ENCODE results near the gene PHLDA3.

PHLDA3 gene

DNA sequence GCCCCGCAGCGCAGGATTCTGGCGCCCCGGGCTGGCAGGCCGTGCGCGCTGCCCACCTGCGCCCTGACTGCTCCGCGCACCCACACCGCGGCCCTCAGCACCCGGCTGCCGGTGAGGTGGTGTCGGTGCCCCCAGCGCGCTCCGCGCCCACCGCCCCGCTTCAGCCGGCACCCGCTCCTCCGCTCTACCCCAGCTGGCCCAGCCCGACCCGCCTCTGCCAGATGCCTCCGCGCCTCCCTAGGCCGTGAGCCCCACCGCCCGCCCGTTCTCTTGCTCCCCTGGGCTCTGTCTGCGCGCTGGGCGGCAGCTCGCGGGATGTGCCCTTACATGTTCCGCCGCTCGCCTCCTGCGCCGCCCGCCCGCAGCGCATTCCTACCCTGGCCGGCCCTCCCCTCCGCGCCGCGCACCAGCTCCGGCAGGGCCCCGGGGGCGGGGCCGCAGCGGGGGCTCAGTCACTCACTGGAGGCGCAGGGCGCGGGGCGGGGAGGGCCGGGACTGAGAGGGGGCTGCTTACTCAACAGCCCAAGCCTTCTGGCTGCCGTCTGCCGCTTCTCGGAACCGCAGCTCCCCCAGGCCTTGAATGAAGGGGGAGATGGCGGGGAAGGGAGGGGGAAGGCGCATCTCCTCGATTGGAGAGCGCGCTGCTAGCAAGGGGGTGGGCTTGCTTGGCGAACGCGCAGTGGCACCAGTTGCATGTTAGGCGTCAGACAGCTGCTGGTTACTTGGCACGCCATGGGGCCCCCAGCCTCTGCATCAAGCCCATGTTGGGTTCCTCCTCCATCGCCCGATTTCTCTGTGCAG lies at the start of gene PHLDA3:
TSS of gene PHLDA3 (minus strand) at position 345 of the 801 bp plus-strand sequence. CDS start 402 bp downstream, outside the sequence.
- ATAC-seq (peak; percentile 77), DNase-seq (peak; percentile 43)

DNA sequence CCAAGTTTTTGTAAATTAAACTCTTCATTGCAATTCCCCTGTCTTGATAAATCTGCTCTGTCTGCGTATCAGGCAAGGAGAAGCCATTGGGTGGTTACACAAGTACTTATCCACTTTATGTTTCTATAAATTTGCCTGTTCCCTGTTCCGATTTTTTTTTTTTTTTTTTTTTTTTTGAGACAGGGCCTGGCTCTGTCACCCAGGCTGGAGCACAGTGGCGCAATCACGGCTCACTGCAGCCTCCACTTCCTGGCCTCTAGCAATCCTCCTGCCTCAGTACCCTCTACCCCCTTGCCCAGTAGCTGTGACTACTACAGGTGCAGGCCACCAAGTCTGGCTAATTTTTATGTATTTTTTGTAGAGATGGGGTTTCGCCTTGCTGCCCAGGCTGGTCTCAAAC lies 49.1 kb upstream of the PHLDA3 start:
- DNase-seq (no peak), ATAC-seq (no peak)

DNA sequence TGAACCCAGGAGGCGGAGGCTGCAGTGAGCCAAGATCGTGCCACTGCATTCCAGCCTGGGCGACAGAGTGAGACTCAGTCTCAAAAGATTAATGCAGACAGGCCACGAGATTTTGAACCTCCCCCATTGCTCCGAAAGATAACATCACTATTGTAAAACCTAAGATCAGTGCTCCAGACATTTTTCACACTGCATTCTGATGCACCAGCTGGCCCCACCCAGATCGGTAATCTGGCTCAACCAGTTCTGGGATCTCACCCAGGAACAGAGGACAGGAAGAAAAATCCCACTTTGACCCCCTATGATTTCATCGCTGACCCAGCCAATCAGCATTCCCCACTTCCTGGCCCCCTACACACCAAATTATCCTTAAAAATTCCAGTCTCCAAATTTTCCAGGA lies 48.6 kb upstream of the PHLDA3 start:
- no peak for DNase-seq
- ATAC-seq, result no peak

- DNase-seq, result no peak
- no peak for ATAC-seq
Measured at GRCh38 chr1:201516511-201517127, 47.6 kb upstream of the PHLDA3 start.

GRCh38 chr1:201515895-201516294 lies 46.9 kb upstream of the PHLDA3 start:
- DNase-seq (no peak), ATAC-seq (peak; percentile 83)

DNA sequence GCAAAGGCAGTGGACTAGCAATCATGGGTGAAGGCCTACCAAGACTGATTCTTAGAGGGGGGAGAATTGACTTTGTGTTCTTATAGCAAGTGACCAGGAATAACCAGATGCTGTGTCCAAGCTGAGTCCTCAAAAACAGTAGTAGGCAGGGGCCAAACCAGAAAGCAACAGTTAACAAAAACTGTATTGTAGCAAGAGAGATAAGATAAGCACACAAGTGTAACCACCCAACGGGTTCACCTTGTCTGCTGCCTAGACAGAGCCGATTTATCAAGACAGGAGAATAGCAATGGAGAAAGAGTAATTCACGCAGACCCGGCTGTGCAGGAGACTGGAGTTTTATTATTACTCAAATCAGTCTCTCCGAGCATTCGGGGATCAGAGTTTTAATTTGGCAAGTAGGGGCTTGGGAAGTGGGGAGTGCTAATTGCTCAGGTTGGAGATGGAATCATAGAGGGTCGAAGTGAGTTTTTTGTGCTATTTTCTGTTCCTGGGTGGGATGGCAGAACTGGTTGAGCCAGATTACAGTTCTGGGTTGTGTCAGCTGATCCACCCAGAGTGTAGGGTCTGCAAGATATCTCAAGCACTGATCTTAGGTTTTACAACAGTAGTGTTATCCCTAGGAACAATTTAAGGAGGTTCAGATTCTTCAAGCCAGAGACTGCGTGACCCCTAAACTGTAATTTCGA lies 46.2 kb upstream of the PHLDA3 start:
- DNase-seq, result no peak

DNA sequence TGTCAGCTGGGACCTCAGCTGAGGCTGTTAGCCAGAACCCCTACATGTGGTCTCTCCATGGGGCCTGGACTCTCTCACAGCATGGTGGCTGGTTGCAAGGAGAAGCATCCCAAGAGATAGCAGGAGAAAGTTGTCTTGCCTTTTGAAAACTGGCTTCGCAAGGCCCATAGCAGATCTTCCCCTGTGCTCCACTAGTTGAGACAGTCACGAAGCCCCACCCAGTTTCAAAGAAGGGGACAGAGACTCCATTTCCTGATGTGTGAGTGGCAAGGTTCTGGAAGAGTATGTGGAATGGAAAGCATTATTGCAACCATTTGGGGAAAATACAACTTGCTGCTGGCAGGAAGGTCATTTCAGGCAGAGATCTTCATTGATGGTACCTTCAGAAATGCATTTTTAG lies 45.5 kb upstream of the PHLDA3 start:
- no peak for DNase-seq
- ATAC-seq, result no peak

More for the DNA sequence above, 46.2 kb upstream of the PHLDA3 start:
- no peak for ATAC-seq

GRCh38 chr1:201513498-201514243 lies 44.7 kb upstream of the PHLDA3 start:
- ATAC-seq (no peak), DNase-seq (no peak)

GRCh38 chr1:201511941-201512539 lies 43.1 kb upstream of the PHLDA3 start:
- DNase-seq (no peak), ATAC-seq (no peak)

- DNase-seq (no peak), ATAC-seq (no peak)
Measured at GRCh38 chr1:201511396-201511940, 42.5 kb upstream of the PHLDA3 start.

GRCh38 chr1:201510734-201511133 lies 41.7 kb upstream of the PHLDA3 start:
- ATAC-seq, result no peak
- DNase-seq, result no peak

DNA sequence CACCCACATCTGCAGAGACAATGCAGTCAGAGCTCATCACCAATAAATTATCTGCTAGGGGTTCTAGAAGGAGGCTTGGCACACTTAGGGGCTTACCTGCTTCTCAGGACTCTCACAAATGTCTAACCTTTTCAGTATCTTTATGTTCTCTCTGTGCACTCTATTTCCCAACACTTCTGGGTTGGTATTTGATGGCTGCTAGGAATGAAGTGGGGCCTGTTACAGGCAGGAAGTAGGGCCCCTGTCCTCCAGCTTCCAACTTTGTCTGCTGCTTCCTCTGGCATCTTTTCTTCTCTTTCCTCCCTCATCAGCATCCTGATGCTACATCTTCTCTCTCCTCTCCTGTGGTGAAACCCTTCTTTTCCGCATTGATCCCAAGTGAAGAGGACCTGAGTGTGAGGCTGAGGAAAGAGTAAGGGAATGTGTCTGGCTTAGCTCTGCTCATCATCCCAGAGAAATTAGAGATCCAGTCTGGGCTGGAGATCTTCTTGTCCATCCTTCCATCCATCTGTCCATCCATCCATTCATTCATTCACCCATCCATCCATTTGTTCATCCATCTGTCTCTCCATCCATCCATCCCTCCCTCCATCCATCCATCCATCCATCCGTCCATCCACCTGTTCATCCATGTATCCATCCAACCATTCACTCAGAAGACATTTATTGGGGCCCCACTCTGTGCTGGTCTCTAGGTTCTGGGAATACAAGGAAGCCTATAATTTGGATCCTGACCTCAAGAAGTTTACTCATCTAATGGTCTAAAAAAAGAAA lies 40.8 kb upstream of the PHLDA3 start:
- no peak for DNase-seq
- no peak for ATAC-seq

- ATAC-seq (no peak), DNase-seq (no peak)
Measured at GRCh38 chr1:201508809-201509208, 39.8 kb upstream of the PHLDA3 start.

DNA sequence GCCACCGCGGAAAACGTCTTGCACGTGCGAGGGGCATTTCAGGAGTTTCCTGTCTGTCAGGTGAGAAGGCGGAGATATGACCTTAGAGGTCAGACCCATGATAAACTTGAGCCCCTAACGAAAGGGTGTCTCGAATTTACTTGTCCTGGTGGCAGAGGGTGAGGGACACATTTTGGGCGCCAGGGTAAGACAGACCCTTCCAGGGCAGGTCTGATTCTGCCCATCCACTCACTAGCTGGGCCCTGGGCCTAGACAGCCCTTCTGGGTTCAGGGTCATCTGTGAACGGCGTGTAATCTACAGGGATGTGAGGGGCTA lies 38.3 kb upstream of the PHLDA3 start:
- no peak for DNase-seq
- peak; percentile 2 for ATAC-seq

- ATAC-seq (peak; percentile 98), DNase-seq (peak; percentile 85)
Measured at GRCh38 chr1:201506557-201507359, 37.8 kb upstream of the PHLDA3 start, which contains the start of gene CSRP1. Gene CSRP1, minus strand, starts transcription at chr1:201507123. Its CDS starts 10,820 bp downstream, at chr1:201496303.

DNA sequence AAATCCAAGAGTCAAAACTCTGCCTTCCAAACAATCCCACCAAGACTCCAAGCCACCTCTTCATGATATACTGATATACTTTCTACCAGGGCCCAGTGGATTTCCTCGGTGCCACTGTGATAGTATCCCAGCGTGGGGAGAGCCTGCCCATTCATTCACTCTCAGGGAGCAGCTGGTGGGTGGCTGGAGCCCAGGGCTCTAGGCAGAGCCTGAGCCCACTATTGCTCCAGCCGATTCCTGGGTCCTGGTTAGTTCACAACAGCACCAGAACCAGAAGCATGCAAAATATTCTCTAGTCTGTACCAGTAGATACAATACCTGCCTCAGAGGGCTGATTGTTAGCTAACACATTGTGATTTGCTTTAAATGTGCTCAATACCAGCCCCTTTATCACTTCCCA lies 37.1 kb upstream of the PHLDA3 start:
- DNase-seq (no peak), ATAC-seq (no peak)

- no peak for DNase-seq
- ATAC-seq, result no peak
Measured at GRCh38 chr1:201505503-201505890, 36.5 kb upstream of the PHLDA3 start.

DNA sequence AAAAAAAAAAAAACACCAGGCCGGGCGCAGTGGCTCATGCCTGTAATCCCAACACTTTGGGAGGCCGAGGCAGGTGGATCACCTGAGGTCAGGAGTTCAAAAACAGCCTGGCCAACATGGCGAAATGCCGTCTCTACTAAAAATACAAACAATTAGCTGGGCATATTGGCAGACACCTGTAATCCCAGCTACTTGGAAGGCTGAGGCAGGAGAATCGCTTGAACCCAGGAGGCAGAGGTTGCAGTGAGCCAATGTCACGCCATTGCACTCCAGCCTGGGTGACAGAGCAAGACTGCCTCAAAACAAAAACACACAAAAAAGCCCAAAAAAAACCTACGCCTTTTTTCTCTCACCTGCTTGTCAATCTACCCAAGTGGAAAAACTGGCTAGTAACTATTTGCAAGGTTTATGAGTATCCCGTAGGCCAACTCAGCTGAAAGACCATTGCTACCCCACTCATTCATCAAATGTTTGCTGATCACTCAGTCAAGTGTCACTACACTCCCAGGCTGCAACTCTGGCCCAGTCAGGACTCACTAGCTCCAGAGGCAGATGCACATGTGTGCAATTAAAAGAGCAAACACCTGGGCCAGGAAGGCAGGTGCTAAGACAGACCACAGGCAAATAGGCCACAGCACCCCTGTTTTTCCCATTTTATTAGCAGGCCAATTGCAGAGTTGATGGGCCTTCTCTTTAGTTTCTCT lies 36.0 kb upstream of the PHLDA3 start:
- ATAC-seq, result no peak
- DNase-seq, result no peak

GRCh38 chr1:201504179-201504631 lies 35.2 kb upstream of the PHLDA3 start:
- ATAC-seq (no peak), DNase-seq (no peak)

All from stimulated activated naive CD8-positive, alpha-beta T cell treated with anti-CD3 and anti-CD28 coated beads, Interleukin-15, Interleukin-2, amounts not matched to agents 100 U/mL and 50 U/mL, for 24 hours (primary cell).